Activated T-cell treated with anti-CD3 and anti-CD28 coated beads for 1 hour (primary cell): Measurements from ENCODE around the gene KCP.
"Not testable (repeated sequence)": the region's sequence is repeated elsewhere in the genome, so short reads cannot be mapped to it uniquely, and the experiment has no call there.

Experiments used
- DNase-seq: peaks from one replicate; pipeline ENCODE4 v3.0.0-alpha.2; 2020; ENCODE audit warnings: low read depth

The KCP gene

GRCh38 chr7:128910569-128910945, at the start of gene KCP:
Gene KCP, minus strand, starts transcription at chr7:128910709. Its CDS starts 33 bp downstream, at chr7:128910676.
- no peak for DNase-seq

- DNase-seq, result no peak
These were observed 48.8 kb upstream of the KCP start for GRCh38 chr7:128959296-128959695.

GRCh38 chr7:128955981-128956380, 45.5 kb upstream of the KCP start:
- DNase-seq, result no peak

- DNase-seq, result no peak
These were observed 44.6 kb upstream of the KCP start for GRCh38 chr7:128954830-128955802.

GRCh38 chr7:128954150-128954549, 43.6 kb upstream of the KCP start:
- DNase-seq, result no peak

- no peak for DNase-seq
These were observed 40.8 kb upstream of the KCP start for GRCh38 chr7:128951296-128951695.

GRCh38 chr7:128948976-128949760, 38.7 kb upstream of the KCP start:
- DNase-seq, result no peak

GRCh38 chr7:128948312-128948973, 37.9 kb upstream of the KCP start:
- no peak for DNase-seq

- DNase-seq, result no peak
These were observed 37.3 kb upstream of the KCP start for GRCh38 chr7:128947854-128948253.

- no peak for DNase-seq
These were observed 36.7 kb upstream of the KCP start for GRCh38 chr7:128946936-128947830.

GRCh38 chr7:128945668-128946366, 35.3 kb upstream of the KCP start:
- no peak for DNase-seq

- no peak for DNase-seq
These were observed 34.2 kb upstream of the KCP start for GRCh38 chr7:128944487-128945236.

GRCh38 chr7:128943251-128943650, 32.7 kb upstream of the KCP start:
- DNase-seq, result not testable (repeated sequence)

- DNase-seq, result no peak
These were observed 31.5 kb upstream of the KCP start for GRCh38 chr7:128941946-128942526.

GRCh38 chr7:128941323-128941890, 30.9 kb upstream of the KCP start:
- no peak for DNase-seq

GRCh38 chr7:128940494-128941322, 30.2 kb upstream of the KCP start:
- no peak for DNase-seq

- no peak for DNase-seq
These were observed 29.4 kb upstream of the KCP start for GRCh38 chr7:128939861-128940410.
